A549 (cell line): Measurements from ENCODE around the gene SYTL2. TPM values are rescaled to one million over a fixed set of nuclear protein-coding genes. Genes with fewer than 3 reads are reported as not detected.

Experiments used
- ATAC-seq, 2 experiments: fragments of 200-7000 bp in 1 of 2; fragments of >200 bp in 1 of 2; cut with Nextera tagmentation in 1 of 2; cut with Tn5 transposase in 1 of 2; 3 replicates each; pipeline versions ENCODE4 v1.8.0 to v1.9.1; 2018 to 2020; ENCODE audit warnings: mild to moderate bottlenecking in 1 of 2, moderate library complexity in 1 of 2
- CTCF ChIA-PET: fragments of 300-600 bp; sonication (Branson Sonifier 250); formaldehyde crosslinking; extraction: SDS; loops from one replicate; lab custom pipeline; 2021; ENCODE audit warnings: antibody characterized with exemption, inconsistent platforms; lab: Yijun Ruan, JAX
- POLR2A ChIA-PET: fragments of 350-600 bp; formaldehyde crosslinking; extraction: SDS; loops from one replicate; lab custom pipeline; 2021; ENCODE audit warnings: antibody characterized with exemption, inconsistent platforms; lab: Yijun Ruan, JAX
- DNase-seq, 2 experiments: peaks; one replicate each; pipeline versions ENCODE4 v3.0.0 to v3.0.0-alpha.2; 2011 to 2016; ENCODE audit warnings: low read depth in 1 of 2, low spot score in 1 of 2
- FAIRE-seq: peaks from 2 replicates; lab custom pipeline; 2011; peaks lifted over from hg19 to GRCh38; lab: Jason Lieb, UNC
- H3K27ac ChIP-seq, 2 experiments: fragments of >200 bp; sonication (Bioruptor Twin); formaldehyde crosslinking; 3 replicates each; pipeline ENCODE4 v1.5.1; 2016 to 2017
- H3K4me1 ChIP-seq: fragments of >200 bp; sonication (Bioruptor Twin); formaldehyde crosslinking; 3 replicates; pipeline ENCODE4 v1.6.1; 2016
- H3K4me2 ChIP-seq: fragments of >200 bp; sonication (Bioruptor Twin); formaldehyde crosslinking; 3 replicates; pipeline ENCODE4 v1.6.1; 2016
- H3K4me3 ChIP-seq: fragments of >200 bp; sonication (Bioruptor Twin); formaldehyde crosslinking; 3 replicates; pipeline ENCODE4 v1.5.1; 2016
- H3K9me3 ChIP-seq: fragments of >200 bp; sonication (Bioruptor Twin); formaldehyde crosslinking; 3 replicates; pipeline ENCODE4 v1.6.1; 2016
- ATOH8 ChIP-seq: fragments of 250-450 bp; sonication (Bioruptor Pico); IDR thresholded peaks from 2 replicates; pipeline ENCODE4 v1.5.0; 2020; ENCODE audit warnings: low read depth, mild to moderate bottlenecking, moderate library complexity
- CBX2 ChIP-seq: fragments of 200-600 bp; sonication (generic); IDR thresholded peaks from 2 replicates; pipeline ENCODE4 v1.6.1; 2016; ENCODE audit warnings: low read depth, mild to moderate bottlenecking, borderline replicate concordance
- CHD2 ChIP-seq: fragments of 150-350 bp; IDR thresholded peaks from 2 replicates; pipeline ENCODE4 v1.6.1; 2014; ENCODE audit warnings: low read length; ENCODE audit not compliant: partially characterized antibody
- EHF ChIP-seq: fragments of 250-450 bp; sonication (Bioruptor Pico); IDR thresholded peaks from 2 replicates; pipeline ENCODE4 v1.5.0; 2020; ENCODE audit warnings: mild to moderate bottlenecking
- EHMT2 ChIP-seq: fragments of 200-600 bp; sonication (generic); IDR thresholded peaks from 2 replicates; pipeline ENCODE4 v1.6.1; 2016; ENCODE audit warnings: antibody characterized with exemption, low read depth, mild to moderate bottlenecking, moderate library complexity
- HDAC2 ChIP-seq: fragments of 200-600 bp; sonication (generic); IDR thresholded peaks from 2 replicates; pipeline ENCODE4 v1.6.1; 2016
- HES2 ChIP-seq: fragments of >200 bp; sonication (Bioruptor Twin); formaldehyde crosslinking; IDR thresholded peaks from 2 replicates; pipeline ENCODE4 v1.6.1; 2016
- HEYL ChIP-seq: fragments of 250-450 bp; sonication (Bioruptor Pico); IDR thresholded peaks from 2 replicates; pipeline ENCODE4 v1.8.0; 2021; ENCODE audit warnings: mild to moderate bottlenecking, moderate library complexity
- HOXA7 ChIP-seq: fragments of 250-450 bp; sonication (Bioruptor Pico); IDR thresholded peaks from 2 replicates; pipeline ENCODE4 v1.5.0; 2020; ENCODE audit warnings: mild to moderate bottlenecking, moderate library complexity
- HOXB13 ChIP-seq: fragments of 250-450 bp; sonication (Bioruptor Pico); IDR thresholded peaks from 2 replicates; pipeline ENCODE4 v1.5.0; 2020; ENCODE audit warnings: low read depth, mild to moderate bottlenecking, moderate library complexity
- HOXB5 ChIP-seq: fragments of 250-450 bp; sonication (Bioruptor Pico); IDR thresholded peaks from 2 replicates; pipeline ENCODE4 v1.5.0; 2020; ENCODE audit warnings: mild to moderate bottlenecking, moderate library complexity
- JUN ChIP-seq, 2 experiments: fragments of >200 bp; sonication (Bioruptor Twin); formaldehyde crosslinking; IDR thresholded peaks; 2 replicates in 1 of 2; 3 replicates in 1 of 2; pipeline ENCODE4 v1.6.1; 2016 to 2017
- JUNB ChIP-seq: fragments of >200 bp; sonication (Bioruptor Twin); formaldehyde crosslinking; IDR thresholded peaks from 2 replicates; pipeline ENCODE4 v1.6.1; 2016
- KDM1A ChIP-seq: fragments of 200-600 bp; sonication (generic); IDR thresholded peaks from 2 replicates; pipeline ENCODE4 v1.6.1; 2016; ENCODE audit warnings: low read depth, mild to moderate bottlenecking
- KDM5A ChIP-seq: fragments of 200-600 bp; sonication (generic); IDR thresholded peaks from 2 replicates; pipeline ENCODE4 v1.6.1; 2016; ENCODE audit warnings: antibody characterized with exemption, mild to moderate bottlenecking
- MYC ChIP-seq: IDR thresholded peaks from 2 replicates; pipeline ENCODE4 v1.6.1; 2012; ENCODE audit warnings: mild to moderate bottlenecking, inconsistent platforms, low read length, improper control_type of control experiment, borderline replicate concordance
- NFE2L2 ChIP-seq: fragments of 150-350 bp; conservative IDR thresholded peaks from 2 replicates; pipeline ENCODE4 v1.6.1; 2014; ENCODE audit warnings: low read length
- NPAS2 ChIP-seq: fragments of 250-450 bp; sonication (Bioruptor Pico); IDR thresholded peaks from 2 replicates; pipeline ENCODE4 v1.8.0; 2022; ENCODE audit warnings: mild to moderate bottlenecking, moderate library complexity, borderline replicate concordance
- NR3C1 ChIP-seq: fragments of >200 bp; sonication (Bioruptor Twin); formaldehyde crosslinking; IDR thresholded peaks from 3 replicates; pipeline ENCODE4 v1.6.1; 2017
- SREBF2 ChIP-seq: fragments of 450-650 bp; IDR thresholded peaks from 2 replicates; pipeline ENCODE4 v1.6.1; 2014; ENCODE audit warnings: mild to moderate bottlenecking, moderate library complexity
- TP53 ChIP-seq: fragments of 250-450 bp; sonication (Bioruptor Pico); IDR thresholded peaks from 2 replicates; pipeline ENCODE4 v1.5.0; 2021; ENCODE audit warnings: mild to moderate bottlenecking, moderate library complexity
- ZC3H11A ChIP-seq: fragments of 450-650 bp; IDR thresholded peaks from 2 replicates; pipeline ENCODE4 v1.6.1; 2014; ENCODE audit warnings: antibody characterized with exemption, mild to moderate bottlenecking
- ZSCAN20 ChIP-seq: fragments of 250-450 bp; sonication (Bioruptor Pico); IDR thresholded peaks from 2 replicates; pipeline ENCODE4 v1.8.0; 2022; ENCODE audit warnings: mild to moderate bottlenecking, moderate library complexity
- WGBS: methylation state at CpG from one replicate; pipeline ENCODE4 v1.1.6; 2017; ENCODE audit errors: missing lambda C conversion rate; 5-methylcytosine and 5-hydroxymethylcytosine counted together
- polyA plus RNA-seq, 4 experiments: library from polyadenylated mRNA; depleted of rRNA in 3 of 4; stranded (reverse); fragments of >200 nt; fragmentation: RNase III in 1 of 4; extraction: RNeasy Plus Mini Kit Qiagen cat#74134 plus additional on column Dnase treatment in 1 of 4; gene quantifications; 2 replicates in 3 of 4; 3 replicates in 1 of 4; pipeline ENCODE4 v1.2.3, GENCODE V29; 2011 to 2017
- TF ChIP-seq, protein P1 (sequence below): IDR thresholded peaks from 2 replicates; pipeline ENCODE4 v1.6.1; 2012
- TF ChIP-seq, protein P2 (sequence below): fragments of >200 bp; sonication (Bioruptor Twin); formaldehyde crosslinking; IDR thresholded peaks from 3 replicates; pipeline ENCODE4 v1.6.1; 2016
- TF ChIP-seq, protein P3 (sequence below): IDR thresholded peaks from 2 replicates; pipeline ENCODE4 v1.6.1; 2012

SYTL2 gene
- polyA plus RNA-seq, 2 of the 4 experiments (the other 2 are of a cell fraction): 11.6 to 34.2 TPM

GRCh38 chr11:85663080-85663752 is 147.7 kb downstream of the SYTL2 start (continued):
- TF ChIP-seq JUNB: no peak
- no peak for TF ChIP-seq CHD2

GRCh38 chr11:85661972-85662664 is 148.8 kb downstream of the SYTL2 start:
- H3K4me3 ChIP-seq: peak overlapping the region; percentile 87
- no peaks in the 10 kb centered on the region for H3K9me3 ChIP-seq
- ChIA-PET CTCF (no interaction called here), POLR2A (interaction anchor here (0.8 kb wide), 1 partner anchor 14 kb away, joined by 3 read pairs; the partner anchor contains the start of gene TMEM126A)
- peaks cover 46% of the 10 kb centered on the region for H3K4me1 ChIP-seq
- FAIRE-seq (no peak), DNase-seq (no peak), ATAC-seq (no peak)
- H3K27ac ChIP-seq: no peak overlapping the region
- WGBS: 5% methylated on average over 4 of the region's 4 CpGs
- TF ChIP-seq ZSCAN20 (CRISPR knock-in tag) (no peak), NPAS2 (CRISPR knock-in tag) (no peak), EHMT2 (no peak), KDM5A (no peak), KDM1A (no peak), HOXB13 (no peak), ATOH8 (CRISPR knock-in tag) (no peak), HDAC2 (no peak), SREBF2 (no peak), JUN (IDR thresholded peaks at IDR 0.05) (no peak), ZC3H11A (no peak)
- TF ChIP-seq, protein P1, sequence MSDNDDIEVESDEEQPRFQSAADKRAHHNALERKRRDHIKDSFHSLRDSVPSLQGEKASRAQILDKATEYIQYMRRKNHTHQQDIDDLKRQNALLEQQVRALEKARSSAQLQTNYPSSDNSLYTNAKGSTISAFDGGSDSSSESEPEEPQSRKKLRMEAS: no peak
- TF ChIP-seq, protein P2, sequence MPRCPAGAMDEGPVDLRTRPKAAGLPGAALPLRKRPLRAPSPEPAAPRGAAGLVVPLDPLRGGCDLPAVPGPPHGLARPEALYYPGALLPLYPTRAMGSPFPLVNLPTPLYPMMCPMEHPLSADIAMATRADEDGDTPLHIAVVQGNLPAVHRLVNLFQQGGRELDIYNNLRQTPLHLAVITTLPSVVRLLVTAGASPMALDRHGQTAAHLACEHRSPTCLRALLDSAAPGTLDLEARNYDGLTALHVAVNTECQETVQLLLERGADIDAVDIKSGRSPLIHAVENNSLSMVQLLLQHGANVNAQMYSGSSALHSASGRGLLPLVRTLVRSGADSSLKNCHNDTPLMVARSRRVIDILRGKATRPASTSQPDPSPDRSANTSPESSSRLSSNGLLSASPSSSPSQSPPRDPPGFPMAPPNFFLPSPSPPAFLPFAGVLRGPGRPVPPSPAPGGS: no peak
- TF ChIP-seq, protein P3, sequence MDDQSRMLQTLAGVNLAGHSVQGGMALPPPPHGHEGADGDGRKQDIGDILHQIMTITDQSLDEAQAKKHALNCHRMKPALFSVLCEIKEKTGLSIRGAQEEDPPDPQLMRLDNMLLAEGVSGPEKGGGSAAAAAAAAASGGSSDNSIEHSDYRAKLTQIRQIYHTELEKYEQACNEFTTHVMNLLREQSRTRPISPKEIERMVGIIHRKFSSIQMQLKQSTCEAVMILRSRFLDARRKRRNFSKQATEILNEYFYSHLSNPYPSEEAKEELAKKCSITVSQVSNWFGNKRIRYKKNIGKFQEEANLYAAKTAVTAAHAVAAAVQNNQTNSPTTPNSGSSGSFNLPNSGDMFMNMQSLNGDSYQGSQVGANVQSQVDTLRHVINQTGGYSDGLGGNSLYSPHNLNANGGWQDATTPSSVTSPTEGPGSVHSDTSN: no peak
- peak overlapping the region; percentile 94 for H3K4me2 ChIP-seq

GRCh38 chr11:85658180-85658579 is 152.8 kb downstream of the SYTL2 start:
- no peaks in the 10 kb centered on the region for H3K9me3 ChIP-seq
- DNase-seq (no peak), FAIRE-seq (no peak), ATAC-seq (no peak)
- no peak overlapping the region for H3K4me3 ChIP-seq
- no peak overlapping the region for H3K27ac ChIP-seq
- CTCF ChIA-PET: no interaction called here
- no peak overlapping the region for H3K4me2 ChIP-seq
- H3K4me1 ChIP-seq: peaks cover 43% of the 10 kb centered on the region
- POLR2A ChIA-PET: interaction anchor here (5.4 kb wide), 1 partner anchor 10 kb away, joined by 24 read pairs; the partner anchor contains the start of gene TMEM126A
- WGBS: 88% methylated on average over 1 of the region's 1 CpG
- no peak for TF ChIP-seq NFE2L2
- TF ChIP-seq, all 56 proteins: peak for 0

DNA sequence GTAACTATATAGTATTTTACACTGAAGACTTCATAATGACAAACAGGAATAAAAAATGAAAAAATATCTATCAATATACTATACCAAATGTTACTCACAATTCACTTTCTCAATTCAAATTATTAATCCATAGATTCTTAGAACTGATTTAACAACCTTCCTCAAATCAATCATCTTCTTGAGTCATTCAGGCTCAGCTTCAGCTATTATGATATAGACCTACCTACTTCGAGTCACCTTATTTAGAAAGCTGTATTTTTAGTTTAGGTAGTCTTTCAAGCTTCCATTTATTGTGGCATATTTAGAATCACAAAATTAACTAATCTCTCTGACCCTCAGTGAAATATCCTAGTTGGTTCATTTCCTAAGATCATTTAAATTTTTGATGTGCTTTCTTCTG is 154.2 kb downstream of the SYTL2 start:
- POLR2A ChIA-PET: interaction anchor here (0.9 to 5.4 kb wide), 2 partner anchors 8 to 9 kb away, joined by 4 to 24 read pairs; partner anchors contain the start of genes CREBZF and TMEM126A
- peaks cover 41% of the 10 kb centered on the region for H3K4me1 ChIP-seq
- no peak overlapping the region for H3K27ac ChIP-seq
- H3K9me3 ChIP-seq: no peaks in the 10 kb centered on the region
- WGBS: 92% methylated on average over 1 of the region's 1 CpG
- CTCF ChIA-PET: interaction anchor here (1.3 kb wide), 1 partner anchor 24 kb away, joined by 4 read pairs; no protein-coding TSS in a partner anchor
- FAIRE-seq (no peak), ATAC-seq (no peak), DNase-seq (no peak)
- H3K4me2 ChIP-seq: no peak overlapping the region
- H3K4me3 ChIP-seq: no peak overlapping the region
- TF ChIP-seq HOXB5 (CRISPR knock-in tag): no peak
- no peak for TF ChIP-seq TP53
- TF ChIP-seq CBX2: no peak
- no peak for TF ChIP-seq HES2
- TF ChIP-seq NFE2L2: no peak
- TF ChIP-seq, protein P3: no peak
- TF ChIP-seq, protein P2: no peak
- TF ChIP-seq EHF (CRISPR knock-in tag): no peak
- TF ChIP-seq NR3C1: no peak
- no peak for TF ChIP-seq MYC
- no peak for TF ChIP-seq HOXA7 (CRISPR knock-in tag)
- no peak for TF ChIP-seq HEYL
